ENCODE data around the gene TMEM207.

Gene TMEM207

GRCh38 chr3:190449801-190450200 lies at the start of gene TMEM207:
TSS of gene TMEM207 (minus strand) at chr3:190449901. CDS start at chr3:190449809, 92 bp downstream.
- H3K36me3 ChIP-seq (replicated peaks) = no peaks in the 10 kb centered on the region
- no peaks in the 10 kb centered on the region; the same call in 1 of the 2 replicates for H3K27me3 ChIP-seq (ENCODE audit: low read depth)
- no peaks in the 10 kb centered on the region for H3K9me3 ChIP-seq
- in situ Hi-C loops (cut with MboI; ENCODE audit: low sequenced_read_pairs) = loop anchor here (25.0 kb wide), 1 partner anchor 488 kb away; no protein-coding TSS in a partner anchor
- H3K4me3 ChIP-seq = no peak within 1 kb of the TSS
- no peak for DNase-seq (ENCODE audit: low spot score in 2 of 2)
- peaks cover 11% of the 10 kb centered on the region for H3K4me1 ChIP-seq

GRCh38 chr3:190499122-190499521 lies 49.4 kb upstream of the TMEM207 start:
- Histone ChIP-seq H3K9me3 (no peaks in the 10 kb centered on the region), H3K4me3 (no peak overlapping the region), H3K27me3 (ENCODE audit: low read depth) (no peaks in the 10 kb centered on the region), H3K4me1 (peaks cover 2% of the 10 kb centered on the region; the same call in 1 of the 2 replicates), H3K36me3 (replicated peaks) (no peaks in the 10 kb centered on the region)
- DNase-seq (ENCODE audit: low spot score in 2 of 2) = no peak
- in situ Hi-C loops (cut with MboI; ENCODE audit: low sequenced_read_pairs) = no loop called here

GRCh38 chr3:190498293-190498692 lies 48.6 kb upstream of the TMEM207 start:
- Histone ChIP-seq H3K4me3 (no peak overlapping the region), H3K27me3 (ENCODE audit: low read depth) (no peaks in the 10 kb centered on the region), H3K4me1 (peaks cover 2% of the 10 kb centered on the region; the same call in 1 of the 2 replicates), H3K9me3 (no peaks in the 10 kb centered on the region), H3K36me3 (replicated peaks) (no peaks in the 10 kb centered on the region)
- in situ Hi-C loops (cut with MboI; ENCODE audit: low sequenced_read_pairs) = no loop called here
- DNase-seq (ENCODE audit: low spot score in 2 of 2) = no peak

GRCh38 chr3:190497811-190498210 lies 48.1 kb upstream of the TMEM207 start:
- Histone ChIP-seq H3K36me3 (replicated peaks) (no peaks in the 10 kb centered on the region), H3K4me3 (no peak overlapping the region), H3K9me3 (no peaks in the 10 kb centered on the region), H3K4me1 (peaks cover 2% of the 10 kb centered on the region; the same call in 1 of the 2 replicates), H3K27me3 (ENCODE audit: low read depth) (no peaks in the 10 kb centered on the region)
- DNase-seq (ENCODE audit: low spot score in 2 of 2) = no peak
- in situ Hi-C loops (cut with MboI; ENCODE audit: low sequenced_read_pairs) = no loop called here

GRCh38 chr3:190496859-190497258 lies 47.2 kb upstream of the TMEM207 start:
- no peaks in the 10 kb centered on the region for H3K36me3 ChIP-seq (replicated peaks)
- H3K4me1 ChIP-seq = peaks cover 2% of the 10 kb centered on the region; the same call in 1 of the 2 replicates
- in situ Hi-C loops (cut with MboI; ENCODE audit: low sequenced_read_pairs) = no loop called here
- no peak overlapping the region for H3K4me3 ChIP-seq
- no peak for DNase-seq (ENCODE audit: low spot score in 2 of 2)
- no peaks in the 10 kb centered on the region for H3K27me3 ChIP-seq (ENCODE audit: low read depth)
- no peaks in the 10 kb centered on the region for H3K9me3 ChIP-seq

GRCh38 chr3:190495796-190496195 lies 46.1 kb upstream of the TMEM207 start:
- Histone ChIP-seq H3K4me3 (no peak overlapping the region), H3K27me3 (ENCODE audit: low read depth) (no peaks in the 10 kb centered on the region), H3K4me1 (peaks cover 2% of the 10 kb centered on the region; the same call in 1 of the 2 replicates), H3K36me3 (replicated peaks) (no peaks in the 10 kb centered on the region), H3K9me3 (no peaks in the 10 kb centered on the region)
- no peak for DNase-seq (ENCODE audit: low spot score in 2 of 2)
- in situ Hi-C loops (cut with MboI; ENCODE audit: low sequenced_read_pairs) = no loop called here

- no peak for DNase-seq (ENCODE audit: low spot score in 2 of 2)
- H3K4me1 ChIP-seq = peaks cover 2% of the 10 kb centered on the region; the same call in 1 of the 2 replicates
- no peaks in the 10 kb centered on the region for H3K27me3 ChIP-seq (ENCODE audit: low read depth)
- no peaks in the 10 kb centered on the region for H3K36me3 ChIP-seq (replicated peaks)
- H3K4me3 ChIP-seq = no peak overlapping the region
- in situ Hi-C loops (cut with MboI; ENCODE audit: low sequenced_read_pairs) = no loop called here
- H3K9me3 ChIP-seq = no peaks in the 10 kb centered on the region
Measured at GRCh38 chr3:190495354-190495753, 45.7 kb upstream of the TMEM207 start.

GRCh38 chr3:190494907-190495306 lies 45.2 kb upstream of the TMEM207 start:
- H3K36me3 ChIP-seq (replicated peaks) = no peaks in the 10 kb centered on the region
- no peak overlapping the region for H3K4me3 ChIP-seq
- in situ Hi-C loops (cut with MboI; ENCODE audit: low sequenced_read_pairs) = no loop called here
- peaks cover 2% of the 10 kb centered on the region; the same call in 1 of the 2 replicates for H3K4me1 ChIP-seq
- DNase-seq (ENCODE audit: low spot score in 2 of 2) = no peak
- no peaks in the 10 kb centered on the region for H3K9me3 ChIP-seq
- no peaks in the 10 kb centered on the region for H3K27me3 ChIP-seq (ENCODE audit: low read depth)

GRCh38 chr3:190492966-190493365 lies 43.3 kb upstream of the TMEM207 start:
- Histone ChIP-seq H3K4me3 (no peak overlapping the region), H3K4me1 (peaks cover 2% of the 10 kb centered on the region; the same call in 1 of the 2 replicates)
- peak; percentile 8 to 34 for DNase-seq (ENCODE audit: low spot score in 2 of 2)

GRCh38 chr3:190492129-190492528 lies 42.4 kb upstream of the TMEM207 start:
- H3K9me3 ChIP-seq = no peaks in the 10 kb centered on the region
- no peak overlapping the region for H3K4me3 ChIP-seq
- peaks cover 5% of the 10 kb centered on the region; the same call in 1 of the 2 replicates for H3K27me3 ChIP-seq (ENCODE audit: low read depth)
- in situ Hi-C loops (cut with MboI; ENCODE audit: low sequenced_read_pairs) = no loop called here
- H3K4me1 ChIP-seq = peaks cover 2% of the 10 kb centered on the region; the same call in 1 of the 2 replicates
- no peak for DNase-seq (ENCODE audit: low spot score in 2 of 2)
- H3K36me3 ChIP-seq (replicated peaks) = no peaks in the 10 kb centered on the region

More at GRCh38 chr3:190492966-190493365, 43.3 kb upstream of the TMEM207 start:
- no peaks in the 10 kb centered on the region for H3K36me3 ChIP-seq (replicated peaks)
- in situ Hi-C loops (cut with MboI; ENCODE audit: low sequenced_read_pairs) = no loop called here
- H3K27me3 ChIP-seq (ENCODE audit: low read depth) = peaks cover 5% of the 10 kb centered on the region; the same call in 1 of the 2 replicates
- no peaks in the 10 kb centered on the region for H3K9me3 ChIP-seq

GRCh38 chr3:190491533-190492054 lies 41.9 kb upstream of the TMEM207 start:
- DNase-seq (ENCODE audit: low spot score in 2 of 2) = no peak
- H3K36me3 ChIP-seq (replicated peaks) = no peaks in the 10 kb centered on the region

GRCh38 chr3:190486908-190487607 lies 37.4 kb upstream of the TMEM207 start:
- H3K36me3 ChIP-seq (replicated peaks) = no peaks in the 10 kb centered on the region
- DNase-seq (ENCODE audit: low spot score in 2 of 2) = no peak
- H3K4me3 ChIP-seq = no peak overlapping the region
- H3K27me3 ChIP-seq (ENCODE audit: low read depth) = peaks cover 5% of the 10 kb centered on the region
- no peaks in the 10 kb centered on the region for H3K4me1 ChIP-seq
- in situ Hi-C loops (cut with MboI; ENCODE audit: low sequenced_read_pairs) = no loop called here
- no peaks in the 10 kb centered on the region for H3K9me3 ChIP-seq

More at GRCh38 chr3:190491533-190492054, 41.9 kb upstream of the TMEM207 start:
- H3K27me3 ChIP-seq (ENCODE audit: low read depth) = peaks cover 5% of the 10 kb centered on the region; the same call in 1 of the 2 replicates
- no peak overlapping the region for H3K4me3 ChIP-seq
- no peaks in the 10 kb centered on the region for H3K9me3 ChIP-seq
- in situ Hi-C loops (cut with MboI; ENCODE audit: low sequenced_read_pairs) = no loop called here
- no peaks in the 10 kb centered on the region for H3K4me1 ChIP-seq

GRCh38 chr3:190486533-190486864 lies 36.8 kb upstream of the TMEM207 start:
- Histone ChIP-seq H3K4me3 (no peak overlapping the region), H3K4me1 (no peaks in the 10 kb centered on the region), H3K27me3 (ENCODE audit: low read depth) (peaks cover 5% of the 10 kb centered on the region), H3K9me3 (no peaks in the 10 kb centered on the region), H3K36me3 (replicated peaks) (no peaks in the 10 kb centered on the region)
- in situ Hi-C loops (cut with MboI; ENCODE audit: low sequenced_read_pairs) = no loop called here
- DNase-seq (ENCODE audit: low spot score in 2 of 2) = no peak

- H3K36me3 ChIP-seq (replicated peaks) = no peaks in the 10 kb centered on the region
- DNase-seq (ENCODE audit: low spot score in 2 of 2) = no peak
- peaks cover 5% of the 10 kb centered on the region for H3K27me3 ChIP-seq (ENCODE audit: low read depth)
- H3K9me3 ChIP-seq = no peaks in the 10 kb centered on the region
- no peak overlapping the region for H3K4me3 ChIP-seq
- no peaks in the 10 kb centered on the region for H3K4me1 ChIP-seq
- in situ Hi-C loops (cut with MboI; ENCODE audit: low sequenced_read_pairs) = no loop called here
Measured at GRCh38 chr3:190485830-190486532, 36.3 kb upstream of the TMEM207 start.

All from HAP-1 (cell line).